Subcutaneous abdominal adipose tissue (tissue), 5 donors: ENCODE results near the gene PCSK7.

ENCODE experiments used
- H3K27ac ChIP-seq: one replicate; pipeline ENCODE4 v1.7.0; 2013; ENCODE audit warnings: low read depth, mild to moderate bottlenecking, inconsistent platforms, low read length, moderate library complexity
- H3K27me3 ChIP-seq, 5 donors: one replicate each; pipeline ENCODE4 v1.7.0; 2013; ENCODE audit warnings: low read length in 5 of 5, inconsistent platforms in 1 of 5; ENCODE audit not compliant: control insufficient read depth in 5 of 5, insufficient read depth in 4 of 5
- H3K36me3 ChIP-seq, 5 donors: one replicate each; pipeline ENCODE4 v1.7.0; 2013; ENCODE audit warnings: low read length in 5 of 5; ENCODE audit not compliant: control insufficient read depth in 5 of 5, insufficient read depth in 5 of 5
- H3K4me1 ChIP-seq, 5 donors: one replicate each; pipeline ENCODE4 v1.7.0; 2013; ENCODE audit warnings: low read length in 5 of 5, mild to moderate bottlenecking in 3 of 5, moderate library complexity in 1 of 5; ENCODE audit not compliant: control insufficient read depth in 5 of 5, insufficient read depth in 5 of 5
- H3K4me3 ChIP-seq, 5 donors: one replicate each; pipeline ENCODE4 v1.7.0; 2013; ENCODE audit warnings: low read length in 5 of 5, low read depth in 1 of 5
- H3K9ac ChIP-seq, 5 donors: one replicate each; pipeline ENCODE4 v1.7.0; 2013; ENCODE audit warnings: low read length in 5 of 5, mild to moderate bottlenecking in 4 of 5, moderate library complexity in 3 of 5
- H3K9me3 ChIP-seq, 5 donors: one replicate each; pipeline ENCODE4 v1.7.0; 2013; ENCODE audit warnings: low read length in 5 of 5; ENCODE audit not compliant: control insufficient read depth in 5 of 5
- donor health status: healthy.
- donor health status: healthy.
- donor health status: healthy.
- donor health status: healthy.
- donor health status: healthy.

PCSK7 gene

GRCh38 chr11:117259417-117259816 lies 27.5 kb upstream of the PCSK7 start:
- no peak overlapping the region for H3K4me3 ChIP-seq
- H3K4me1 ChIP-seq, result no peaks in the 10 kb centered on the region
- H3K27ac ChIP-seq, result no peak overlapping the region
- peaks cover 11 to 48% (median 14%) of the 10 kb centered on the region in 5 donors for H3K36me3 ChIP-seq
- H3K9ac ChIP-seq, result no peak overlapping the region
- H3K9me3 ChIP-seq, result no peaks in the 10 kb centered on the region
- H3K27me3 ChIP-seq, result no peaks in the 10 kb centered on the region

DNA sequence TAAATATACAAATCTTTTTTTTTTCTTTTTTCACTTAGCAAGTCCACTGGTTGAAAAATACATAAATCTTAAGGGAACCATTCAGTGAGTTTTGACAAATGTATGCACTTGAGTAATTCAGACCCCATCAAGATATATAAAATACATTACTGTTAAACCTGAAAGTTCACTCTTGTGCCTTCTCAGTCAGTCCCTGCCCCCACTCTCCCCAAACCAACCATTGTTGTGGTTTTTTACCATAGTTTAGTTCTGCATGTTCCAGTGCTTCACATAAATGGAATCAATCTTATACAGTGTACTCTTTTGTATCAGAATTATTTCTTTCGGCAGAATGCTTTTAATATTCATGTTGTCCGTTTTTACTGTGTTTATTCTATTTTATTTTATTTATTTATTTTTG lies 26.7 kb upstream of the PCSK7 start:
- no peak overlapping the region for H3K27ac ChIP-seq
- H3K9me3 ChIP-seq, result no peaks in the 10 kb centered on the region
- H3K36me3 ChIP-seq, result peaks cover 11 to 54% (median 17%) of the 10 kb centered on the region in 5 donors
- no peaks in the 10 kb centered on the region for H3K4me1 ChIP-seq
- H3K9ac ChIP-seq, result no peak overlapping the region
- no peaks in the 10 kb centered on the region for H3K27me3 ChIP-seq
- no peak overlapping the region for H3K4me3 ChIP-seq

- Histone ChIP-seq H3K9ac (no peak overlapping the region), H3K27me3 (no peaks in the 10 kb centered on the region), H3K36me3 (peaks cover 10 to 48% (median 21%) of the 10 kb centered on the region in 5 donors), H3K4me1 (no peaks in the 10 kb centered on the region), H3K27ac (no peak overlapping the region), H3K9me3 (no peaks in the 10 kb centered on the region), H3K4me3 (no peak overlapping the region)
Measured at GRCh38 chr11:117256573-117256972, 24.7 kb upstream of the PCSK7 start.

GRCh38 chr11:117255966-117256365 lies 24.1 kb upstream of the PCSK7 start:
- Histone ChIP-seq H3K36me3 (peaks cover 10 to 44% (median 21%) of the 10 kb centered on the region in 5 donors), H3K27ac (no peak overlapping the region), H3K4me1 (no peaks in the 10 kb centered on the region), H3K9ac (no peak overlapping the region), H3K27me3 (no peaks in the 10 kb centered on the region), H3K9me3 (no peaks in the 10 kb centered on the region), H3K4me3 (no peak overlapping the region)

- H3K4me3 ChIP-seq, result no peak overlapping the region
- H3K36me3 ChIP-seq, result peaks cover 24 to 70% (median 39%) of the 10 kb centered on the region in 5 donors
Measured at GRCh38 chr11:117251506-117251905, 19.6 kb upstream of the PCSK7 start.

DNA sequence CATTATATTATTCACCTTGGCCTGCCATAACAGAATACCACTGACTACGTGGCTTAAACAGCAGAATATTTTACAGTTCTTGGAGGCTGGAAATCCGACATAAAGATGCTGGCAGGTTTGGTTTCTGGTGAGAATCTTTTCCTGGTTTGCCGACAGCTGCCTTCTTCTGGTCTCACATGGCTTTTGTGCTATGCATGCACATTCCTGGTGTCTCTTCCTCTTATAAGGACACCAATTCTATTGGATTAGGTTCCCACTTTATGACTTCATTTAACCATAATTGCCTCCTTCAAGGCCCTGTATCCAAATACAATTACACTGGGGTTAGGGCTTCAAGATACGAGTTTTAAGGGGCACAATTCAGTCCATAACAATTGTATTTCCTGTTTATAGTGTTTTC lies 17.7 kb upstream of the PCSK7 start:
- H3K27me3 ChIP-seq, result no peaks in the 10 kb centered on the region
- no peak overlapping the region for H3K27ac ChIP-seq
- H3K4me3 ChIP-seq, result no peak overlapping the region
- H3K9me3 ChIP-seq, result no peaks in the 10 kb centered on the region
- peaks cover 26 to 70% (median 48%) of the 10 kb centered on the region in 5 donors for H3K36me3 ChIP-seq
- H3K4me1 ChIP-seq, result no peaks in the 10 kb centered on the region
- H3K9ac ChIP-seq, result no peak overlapping the region

More at GRCh38 chr11:117251506-117251905, 19.6 kb upstream of the PCSK7 start:
- Histone ChIP-seq H3K27ac (no peak overlapping the region), H3K27me3 (no peaks in the 10 kb centered on the region), H3K4me1 (no peaks in the 10 kb centered on the region), H3K9ac (no peak overlapping the region), H3K9me3 (no peaks in the 10 kb centered on the region)

DNA sequence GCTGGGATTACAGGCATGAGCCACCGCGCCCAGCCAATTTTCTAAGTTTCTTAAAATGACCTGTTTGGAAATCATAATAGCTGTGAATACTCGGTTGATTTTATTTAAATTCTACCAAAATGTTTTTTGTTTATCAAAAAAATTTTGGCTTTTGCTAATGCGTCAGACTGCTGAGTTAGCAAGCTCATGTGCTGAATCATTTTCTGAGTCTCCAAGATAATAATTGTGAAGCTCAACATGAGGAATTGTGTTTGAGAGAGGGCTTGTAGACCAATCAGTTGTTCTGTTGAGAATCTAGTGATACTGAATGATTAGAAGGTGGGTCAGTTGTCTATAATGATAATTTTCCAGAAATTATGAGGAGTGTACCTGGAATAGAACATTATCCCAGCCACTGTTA lies 16.5 kb upstream of the PCSK7 start:
- no peak overlapping the region for H3K9ac ChIP-seq
- H3K4me1 ChIP-seq, result no peaks in the 10 kb centered on the region
- no peaks in the 10 kb centered on the region for H3K9me3 ChIP-seq
- H3K36me3 ChIP-seq, result peaks cover 29 to 68% (median 54%) of the 10 kb centered on the region in 5 donors
- no peak overlapping the region for H3K4me3 ChIP-seq
- H3K27me3 ChIP-seq, result no peaks in the 10 kb centered on the region
- H3K27ac ChIP-seq, result no peak overlapping the region

DNA sequence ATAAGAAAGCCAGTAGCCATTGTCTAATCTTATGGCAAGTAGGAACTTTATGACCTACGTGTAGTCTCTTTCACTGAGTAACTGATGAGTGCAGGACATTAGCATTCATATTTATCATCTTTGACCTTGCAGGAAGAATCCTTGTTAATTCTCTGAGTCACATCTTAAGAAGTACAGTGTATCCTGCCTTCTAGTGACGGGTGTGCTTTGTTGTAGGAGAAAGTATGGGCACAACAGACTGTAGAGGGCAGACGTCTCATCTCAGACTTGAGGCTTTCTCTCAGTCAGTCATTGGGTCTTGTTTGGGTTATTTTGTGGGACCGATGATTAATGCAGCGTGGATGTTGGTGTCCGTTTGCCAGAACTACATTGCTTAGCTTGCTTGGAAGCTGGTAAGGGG lies 7.4 kb upstream of the PCSK7 start:
- H3K4me1 ChIP-seq, result peaks cover 0 to 2% (median under 1%) of the 10 kb centered on the region in 5 donors
- no peak overlapping the region for H3K9ac ChIP-seq
- H3K4me3 ChIP-seq, result no peak overlapping the region
- H3K9me3 ChIP-seq, result no peaks in the 10 kb centered on the region
- no peak overlapping the region for H3K27ac ChIP-seq
- H3K36me3 ChIP-seq, result peaks cover 9 to 45% (median 35%) of the 10 kb centered on the region in 5 donors
- H3K27me3 ChIP-seq, result no peaks in the 10 kb centered on the region

GRCh38 chr11:117238221-117238620 lies 6.3 kb upstream of the PCSK7 start:
- Histone ChIP-seq H3K9me3 (no peaks in the 10 kb centered on the region), H3K4me1 (peaks cover 0 to 13% (median 11%) of the 10 kb centered on the region in 5 donors), H3K27ac (no peak overlapping the region), H3K27me3 (no peaks in the 10 kb centered on the region), H3K4me3 (no peak overlapping the region), H3K36me3 (peaks cover 8 to 38% (median 26%) of the 10 kb centered on the region in 5 donors), H3K9ac (no peak overlapping the region)

DNA sequence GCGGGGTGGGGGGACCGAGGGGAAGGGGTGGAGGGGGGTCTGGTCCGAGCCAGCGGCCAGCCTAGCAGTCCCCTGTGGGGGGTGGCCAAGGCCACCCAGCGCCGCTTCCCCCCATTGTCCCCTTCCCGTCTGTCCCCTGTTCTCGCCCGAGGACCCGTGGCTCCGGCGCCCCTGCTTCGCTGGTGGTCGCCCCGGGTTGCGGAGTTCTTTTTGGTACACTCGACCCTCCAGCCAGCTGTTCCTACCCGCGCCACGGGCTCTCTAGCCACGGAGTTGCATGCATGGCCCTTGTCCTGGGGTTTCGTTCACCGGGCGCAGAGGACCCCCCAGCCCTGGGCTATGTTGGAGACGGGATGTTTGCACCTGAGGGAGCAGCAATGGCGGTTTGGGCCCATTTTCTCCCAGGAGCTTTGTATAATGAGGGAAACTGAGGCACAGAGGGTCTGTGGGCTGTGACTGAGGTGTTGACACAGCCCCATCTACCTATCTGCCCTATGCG lies 1.1 kb upstream of the PCSK7 start:
- peak overlapping the region; percentile 72 to 97 (median 80) for H3K4me3 ChIP-seq
- peak overlapping the region in 4 of 5 donors; percentile 68 to 87 (median 80) for H3K9ac ChIP-seq
- H3K27me3 ChIP-seq, result no peaks in the 10 kb centered on the region
- peaks cover 0 to 24% (median 22%) of the 10 kb centered on the region in 5 donors for H3K36me3 ChIP-seq
- H3K9me3 ChIP-seq, result no peaks in the 10 kb centered on the region
- peak overlapping the region; percentile 46 for H3K27ac ChIP-seq
- peaks cover 5 to 32% (median 31%) of the 10 kb centered on the region in 5 donors for H3K4me1 ChIP-seq
